GM12878 (cell line): ENCODE data around the gene ELMO3. TPM values are rescaled to one million over a fixed set of nuclear protein-coding genes. Genes with fewer than 3 reads are reported as not detected.

Experiments used
- CHD2 ChIP-seq: IDR thresholded peaks from 2 replicates; pipeline ENCODE4 v1.6.1; 2011; ENCODE audit warnings: low read depth, low read length, improper control_type of control experiment, borderline replicate concordance
- EED ChIP-seq: sonication (generic); IDR thresholded peaks from 2 replicates; pipeline ENCODE4 v1.6.1; 2016; ENCODE audit warnings: antibody characterized with exemption, low read depth
- LARP7 ChIP-seq: fragments of 450-650 bp; IDR thresholded peaks from 2 replicates; pipeline ENCODE4 v1.6.1; 2017; ENCODE audit warnings: mild to moderate bottlenecking
- NFYA ChIP-seq: IDR thresholded peaks from 2 replicates; pipeline ENCODE4 v1.6.1; 2011; ENCODE audit warnings: low read depth, mild to moderate bottlenecking, low read length, improper control_type of control experiment, borderline replicate concordance
- RFX5 ChIP-seq: IDR thresholded peaks from 2 replicates; pipeline ENCODE4 v1.6.1; 2011; ENCODE audit warnings: low read depth, low read length, improper control_type of control experiment
- RUNX3 ChIP-seq: IDR thresholded peaks from 2 replicates; pipeline ENCODE4 v1.6.1; 2012; ENCODE audit warnings: low read length, inconsistent platforms
- SIX5 ChIP-seq: IDR thresholded peaks from 2 replicates; pipeline ENCODE4 v1.6.1; 2011; ENCODE audit warnings: mild to moderate bottlenecking, low read depth, low read length, moderate library complexity; ENCODE audit not compliant: severe bottlenecking
- SREBF1 ChIP-seq: IDR thresholded peaks from 2 replicates; pipeline ENCODE4 v1.6.1; 2012; ENCODE audit warnings: mild to moderate bottlenecking, low read length
- STAT1 ChIP-seq: fragments of 450-650 bp; conservative IDR thresholded peaks from 2 replicates; pipeline ENCODE4 v1.6.1; 2014; ENCODE audit warnings: antibody characterized with exemption, mild to moderate bottlenecking
- SUPT20H ChIP-seq: IDR thresholded peaks from 2 replicates; pipeline ENCODE4 v1.6.1; 2011; ENCODE audit warnings: low read depth, mild to moderate bottlenecking, low read length, moderate library complexity, borderline replicate concordance; ENCODE audit not compliant: control insufficient read depth
- TBL1XR1 ChIP-seq: IDR thresholded peaks from 2 replicates; pipeline ENCODE4 v1.6.1; 2012; ENCODE audit warnings: low read depth, low read length, improper control_type of control experiment
- ZNF207 ChIP-seq: fragments of 450-650 bp; IDR thresholded peaks from 2 replicates; pipeline ENCODE4 v1.6.1; 2014; ENCODE audit warnings: antibody characterized with exemption, mild to moderate bottlenecking, borderline replicate concordance
- ZNF217 ChIP-seq: fragments of 450-650 bp; IDR thresholded peaks from 2 replicates; pipeline ENCODE4 v1.6.1; 2017; ENCODE audit warnings: antibody characterized with exemption, mild to moderate bottlenecking
- ZSCAN29 ChIP-seq: fragments of 450-650 bp; IDR thresholded peaks from 2 replicates; pipeline ENCODE4 v1.6.1; 2017; ENCODE audit warnings: mild to moderate bottlenecking, moderate library complexity
- polyA plus RNA-seq, 11 experiments: library from polyadenylated mRNA; depleted of rRNA in 4 of 11; unstranded in 6 of 11; stranded (reverse) in 5 of 11; fragments of >200 nt; fragmentation: Nextera tagmentation in 4 of 11; fragmentation: Illumina TruSeq in 1 of 11; extraction: Ambion mirVana in 4 of 11; extraction: Trizol in 1 of 11; gene quantifications; 1 replicate in 1 of 11; 2 replicates in 10 of 11; pipeline versions ENCODE4 v1.2.1 to v1.2.3, GENCODE V29; 2011 to 2016; ENCODE audit warnings: inconsistent platforms in 2 of 11, missing spikeins in 2 of 11, low read depth in 1 of 11
- total RNA-seq, 4 experiments: library from RNA; depleted of rRNA in 3 of 4; stranded (reverse); fragments of >200 nt in 3 of 4; fragmentation: Illumina TruSeq in 1 of 4; extraction: Trizol in 1 of 4; gene quantifications; 2 replicates each; pipeline versions ENCODE4 v1.2.1 to v1.2.3, GENCODE V29; 2013 to 2021
- TF ChIP-seq, protein P1 (sequence below): fragments of 450-650 bp; IDR thresholded peaks from 2 replicates; pipeline ENCODE4 v1.6.1; 2017; ENCODE audit warnings: borderline replicate concordance
- TF ChIP-seq, protein P2 (sequence below): IDR thresholded peaks from 2 replicates; pipeline ENCODE4 v1.6.1; 2012; ENCODE audit warnings: mild to moderate bottlenecking, low read depth, low read length
- TF ChIP-seq, protein P3 (sequence below): fragments of 450-650 bp; IDR thresholded peaks from 2 replicates; pipeline ENCODE4 v1.6.1; 2017; ENCODE audit warnings: mild to moderate bottlenecking, moderate library complexity
- TF ChIP-seq, protein P4 (sequence below): fragments of 450-650 bp; IDR thresholded peaks from 2 replicates; pipeline ENCODE4 v1.6.1; 2018; ENCODE audit warnings: mild to moderate bottlenecking, low read depth, moderate library complexity; ENCODE audit not compliant: partially characterized antibody

ELMO3 gene
- total and polyA plus RNA-seq, 10 of the 15 experiments (the other 5 are each of a cell fraction or from before 2014, with no cell fraction given) = 0.05 to 4.7 (median 0.96) TPM; not detected in 1

DNA sequence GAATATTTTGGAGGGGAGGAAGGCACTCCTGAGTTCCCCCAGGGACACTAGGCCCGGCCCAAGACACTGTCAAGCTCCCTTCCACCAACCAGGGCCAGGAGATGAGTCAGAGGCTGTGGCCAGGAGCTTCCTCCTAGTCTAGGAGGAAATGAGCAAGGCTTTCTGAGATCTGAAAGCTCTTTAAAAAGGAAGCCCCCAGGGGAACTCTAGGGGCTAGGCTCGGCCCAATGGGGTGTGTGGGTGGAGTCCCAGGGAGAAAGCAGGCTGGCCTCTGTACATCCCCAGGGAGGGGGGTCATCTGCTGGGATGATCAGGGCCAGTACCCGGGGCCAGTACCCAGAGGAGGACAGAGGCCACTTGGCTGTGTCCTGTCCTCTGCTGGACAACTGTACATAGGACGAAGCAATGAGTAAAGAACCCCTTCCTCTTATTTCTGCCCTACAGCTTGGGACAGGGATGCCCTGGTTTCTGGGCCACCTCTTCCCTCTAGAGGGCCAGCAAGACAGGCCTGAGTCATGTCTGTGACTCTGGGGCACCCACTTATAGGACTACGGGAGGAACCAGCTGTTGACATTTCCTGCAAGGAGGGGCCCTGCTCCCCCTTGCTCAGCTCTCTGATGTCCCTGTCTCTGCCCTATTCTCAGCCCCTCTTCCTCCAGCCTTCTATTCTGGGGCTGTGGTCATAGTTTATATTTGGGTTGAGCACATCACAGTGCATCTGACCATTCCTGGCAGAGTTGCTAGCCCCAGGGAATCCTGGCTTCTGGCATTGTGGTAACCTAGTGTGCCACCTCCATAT is 45.7 kb downstream of the ELMO3 start (continued):
- TF ChIP-seq, protein P1, sequence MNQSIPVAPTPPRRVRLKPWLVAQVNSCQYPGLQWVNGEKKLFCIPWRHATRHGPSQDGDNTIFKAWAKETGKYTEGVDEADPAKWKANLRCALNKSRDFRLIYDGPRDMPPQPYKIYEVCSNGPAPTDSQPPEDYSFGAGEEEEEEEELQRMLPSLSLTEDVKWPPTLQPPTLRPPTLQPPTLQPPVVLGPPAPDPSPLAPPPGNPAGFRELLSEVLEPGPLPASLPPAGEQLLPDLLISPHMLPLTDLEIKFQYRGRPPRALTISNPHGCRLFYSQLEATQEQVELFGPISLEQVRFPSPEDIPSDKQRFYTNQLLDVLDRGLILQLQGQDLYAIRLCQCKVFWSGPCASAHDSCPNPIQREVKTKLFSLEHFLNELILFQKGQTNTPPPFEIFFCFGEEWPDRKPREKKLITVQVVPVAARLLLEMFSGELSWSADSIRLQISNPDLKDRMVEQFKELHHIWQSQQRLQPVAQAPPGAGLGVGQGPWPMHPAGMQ = no peak
- TF ChIP-seq TBL1XR1 = no peak; the same call in 1 of the 2 replicates
- no peak for TF ChIP-seq SUPT20H
- TF ChIP-seq ZSCAN29 = no peak
- no peak for TF ChIP-seq ZNF217
- TF ChIP-seq SIX5 = no peak
- TF ChIP-seq RUNX3 = no peak
- no peak for TF ChIP-seq NFYA
- TF ChIP-seq RFX5 = 0 out of 2 replicates have a peak, but pooled peaks have one; percentile 20
- peak; percentile 11; the same call in 1 of the 2 replicates for TF ChIP-seq EED
- no peak for TF ChIP-seq LARP7
- no peak for TF ChIP-seq SREBF1
- no peak for TF ChIP-seq ZNF207
- TF ChIP-seq, protein P2, sequence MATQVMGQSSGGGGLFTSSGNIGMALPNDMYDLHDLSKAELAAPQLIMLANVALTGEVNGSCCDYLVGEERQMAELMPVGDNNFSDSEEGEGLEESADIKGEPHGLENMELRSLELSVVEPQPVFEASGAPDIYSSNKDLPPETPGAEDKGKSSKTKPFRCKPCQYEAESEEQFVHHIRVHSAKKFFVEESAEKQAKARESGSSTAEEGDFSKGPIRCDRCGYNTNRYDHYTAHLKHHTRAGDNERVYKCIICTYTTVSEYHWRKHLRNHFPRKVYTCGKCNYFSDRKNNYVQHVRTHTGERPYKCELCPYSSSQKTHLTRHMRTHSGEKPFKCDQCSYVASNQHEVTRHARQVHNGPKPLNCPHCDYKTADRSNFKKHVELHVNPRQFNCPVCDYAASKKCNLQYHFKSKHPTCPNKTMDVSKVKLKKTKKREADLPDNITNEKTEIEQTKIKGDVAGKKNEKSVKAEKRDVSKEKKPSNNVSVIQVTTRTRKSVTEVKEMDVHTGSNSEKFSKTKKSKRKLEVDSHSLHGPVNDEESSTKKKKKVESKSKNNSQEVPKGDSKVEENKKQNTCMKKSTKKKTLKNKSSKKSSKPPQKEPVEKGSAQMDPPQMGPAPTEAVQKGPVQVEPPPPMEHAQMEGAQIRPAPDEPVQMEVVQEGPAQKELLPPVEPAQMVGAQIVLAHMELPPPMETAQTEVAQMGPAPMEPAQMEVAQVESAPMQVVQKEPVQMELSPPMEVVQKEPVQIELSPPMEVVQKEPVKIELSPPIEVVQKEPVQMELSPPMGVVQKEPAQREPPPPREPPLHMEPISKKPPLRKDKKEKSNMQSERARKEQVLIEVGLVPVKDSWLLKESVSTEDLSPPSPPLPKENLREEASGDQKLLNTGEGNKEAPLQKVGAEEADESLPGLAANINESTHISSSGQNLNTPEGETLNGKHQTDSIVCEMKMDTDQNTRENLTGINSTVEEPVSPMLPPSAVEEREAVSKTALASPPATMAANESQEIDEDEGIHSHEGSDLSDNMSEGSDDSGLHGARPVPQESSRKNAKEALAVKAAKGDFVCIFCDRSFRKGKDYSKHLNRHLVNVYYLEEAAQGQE = no peak
- no peak for TF ChIP-seq STAT1
- TF ChIP-seq CHD2 = no peak
- TF ChIP-seq, protein P3, sequence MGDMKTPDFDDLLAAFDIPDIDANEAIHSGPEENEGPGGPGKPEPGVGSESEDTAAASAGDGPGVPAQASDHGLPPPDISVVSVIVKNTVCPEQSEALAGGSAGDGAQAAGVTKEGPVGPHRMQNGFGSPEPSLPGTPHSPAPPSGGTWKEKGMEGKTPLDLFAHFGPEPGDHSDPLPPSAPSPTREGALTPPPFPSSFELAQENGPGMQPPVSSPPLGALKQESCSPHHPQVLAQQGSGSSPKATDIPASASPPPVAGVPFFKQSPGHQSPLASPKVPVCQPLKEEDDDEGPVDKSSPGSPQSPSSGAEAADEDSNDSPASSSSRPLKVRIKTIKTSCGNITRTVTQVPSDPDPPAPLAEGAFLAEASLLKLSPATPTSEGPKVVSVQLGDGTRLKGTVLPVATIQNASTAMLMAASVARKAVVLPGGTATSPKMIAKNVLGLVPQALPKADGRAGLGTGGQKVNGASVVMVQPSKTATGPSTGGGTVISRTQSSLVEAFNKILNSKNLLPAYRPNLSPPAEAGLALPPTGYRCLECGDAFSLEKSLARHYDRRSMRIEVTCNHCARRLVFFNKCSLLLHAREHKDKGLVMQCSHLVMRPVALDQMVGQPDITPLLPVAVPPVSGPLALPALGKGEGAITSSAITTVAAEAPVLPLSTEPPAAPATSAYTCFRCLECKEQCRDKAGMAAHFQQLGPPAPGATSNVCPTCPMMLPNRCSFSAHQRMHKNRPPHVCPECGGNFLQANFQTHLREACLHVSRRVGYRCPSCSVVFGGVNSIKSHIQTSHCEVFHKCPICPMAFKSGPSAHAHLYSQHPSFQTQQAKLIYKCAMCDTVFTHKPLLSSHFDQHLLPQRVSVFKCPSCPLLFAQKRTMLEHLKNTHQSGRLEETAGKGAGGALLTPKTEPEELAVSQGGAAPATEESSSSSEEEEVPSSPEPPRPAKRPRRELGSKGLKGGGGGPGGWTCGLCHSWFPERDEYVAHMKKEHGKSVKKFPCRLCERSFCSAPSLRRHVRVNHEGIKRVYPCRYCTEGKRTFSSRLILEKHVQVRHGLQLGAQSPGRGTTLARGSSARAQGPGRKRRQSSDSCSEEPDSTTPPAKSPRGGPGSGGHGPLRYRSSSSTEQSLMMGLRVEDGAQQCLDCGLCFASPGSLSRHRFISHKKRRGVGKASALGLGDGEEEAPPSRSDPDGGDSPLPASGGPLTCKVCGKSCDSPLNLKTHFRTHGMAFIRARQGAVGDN = 0 out of 2 replicates have a peak, but pooled peaks have one; percentile 16
- TF ChIP-seq, protein P4, sequence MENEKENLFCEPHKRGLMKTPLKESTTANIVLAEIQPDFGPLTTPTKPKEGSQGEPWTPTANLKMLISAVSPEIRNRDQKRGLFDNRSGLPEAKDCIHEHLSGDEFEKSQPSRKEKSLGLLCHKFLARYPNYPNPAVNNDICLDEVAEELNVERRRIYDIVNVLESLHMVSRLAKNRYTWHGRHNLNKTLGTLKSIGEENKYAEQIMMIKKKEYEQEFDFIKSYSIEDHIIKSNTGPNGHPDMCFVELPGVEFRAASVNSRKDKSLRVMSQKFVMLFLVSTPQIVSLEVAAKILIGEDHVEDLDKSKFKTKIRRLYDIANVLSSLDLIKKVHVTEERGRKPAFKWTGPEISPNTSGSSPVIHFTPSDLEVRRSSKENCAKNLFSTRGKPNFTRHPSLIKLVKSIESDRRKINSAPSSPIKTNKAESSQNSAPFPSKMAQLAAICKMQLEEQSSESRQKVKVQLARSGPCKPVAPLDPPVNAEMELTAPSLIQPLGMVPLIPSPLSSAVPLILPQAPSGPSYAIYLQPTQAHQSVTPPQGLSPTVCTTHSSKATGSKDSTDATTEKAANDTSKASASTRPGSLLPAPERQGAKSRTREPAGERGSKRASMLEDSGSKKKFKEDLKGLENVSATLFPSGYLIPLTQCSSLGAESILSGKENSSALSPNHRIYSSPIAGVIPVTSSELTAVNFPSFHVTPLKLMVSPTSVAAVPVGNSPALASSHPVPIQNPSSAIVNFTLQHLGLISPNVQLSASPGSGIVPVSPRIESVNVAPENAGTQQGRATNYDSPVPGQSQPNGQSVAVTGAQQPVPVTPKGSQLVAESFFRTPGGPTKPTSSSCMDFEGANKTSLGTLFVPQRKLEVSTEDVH = no peak
